Dendritic cell treated with granulocyte-macrophage colony-stimulating factor and Interleukin-4, amounts not matched to agents 40 ng/mL and 50 ng/mL, for 4 days (primary cell): ENCODE data around the gene FOXD1.

Experiments
- H3K27ac Mint-ChIP-seq: one replicate; pipeline ENCODE4 v1.8.0; 2022; ENCODE audit warnings: mild to moderate bottlenecking, mixed read lengths
- H3K27me3 Mint-ChIP-seq: one replicate; pipeline ENCODE4 v1.8.0; 2022; ENCODE audit warnings: mild to moderate bottlenecking, mixed read lengths
- H3K36me3 Mint-ChIP-seq: one replicate; pipeline ENCODE4 v1.8.0; 2022; ENCODE audit warnings: low read depth, mixed read lengths
- H3K4me1 Mint-ChIP-seq: one replicate; pipeline ENCODE4 v1.8.0; 2022; ENCODE audit warnings: low read depth, mixed read lengths
- H3K4me3 Mint-ChIP-seq: one replicate; pipeline ENCODE4 v1.8.0; 2022; ENCODE audit warnings: mild to moderate bottlenecking, moderate library complexity, mixed read lengths
- H3K9me3 Mint-ChIP-seq: one replicate; pipeline ENCODE4 v1.8.0; 2022; ENCODE audit warnings: mixed read lengths
- intact Hi-C: fragments of 100-400 bp; cut with micrococcal nuclease; formaldehyde crosslinking; loops from one replicate; pipeline ENCODE4 v1.15.0; 2022

Gene FOXD1

DNA sequence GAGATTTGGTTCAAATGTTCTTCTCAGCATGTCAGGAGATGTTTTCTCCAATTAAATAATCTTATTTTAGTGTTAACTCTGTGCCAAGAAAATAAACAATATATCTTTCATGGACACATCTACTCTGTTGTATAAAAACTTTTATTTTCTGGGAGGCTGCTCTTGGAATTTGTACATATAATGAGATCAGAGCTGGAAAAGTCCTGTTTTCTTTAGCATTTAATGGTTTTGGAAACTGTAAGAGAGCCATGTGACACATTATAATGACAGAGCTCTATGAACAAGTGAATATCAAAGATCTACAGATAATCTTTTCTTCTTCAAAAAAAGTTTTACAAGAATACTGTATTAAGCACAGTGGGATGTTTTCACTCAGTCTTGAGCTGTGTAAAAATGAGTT is 48.8 kb downstream of the FOXD1 start:
- Mint-ChIP-seq H3K9me3 (no peaks in the 10 kb centered on the region), H3K36me3 (no peaks in the 10 kb centered on the region), H3K27ac (no peak overlapping the region), H3K4me3 (no peak overlapping the region), H3K27me3 (peaks cover 36% of the 10 kb centered on the region), H3K4me1 (no peaks in the 10 kb centered on the region)
- intact Hi-C loops: no loop called here
